ELR (cell line): ENCODE data around the gene STAB2.
A peak's percentile ranks its signal among the peaks of the same experiment; 100 is the strongest.
"Not testable (repeated sequence)": the region's sequence is repeated elsewhere in the genome, so short reads cannot be mapped to it uniquely, and the experiment has no call there.

Source experiments
- DNase-seq: peaks from one replicate; pipeline ENCODE4 v3.0.0-alpha.2; 2015; ENCODE audit warnings: low read depth

STAB2 gene

DNA sequence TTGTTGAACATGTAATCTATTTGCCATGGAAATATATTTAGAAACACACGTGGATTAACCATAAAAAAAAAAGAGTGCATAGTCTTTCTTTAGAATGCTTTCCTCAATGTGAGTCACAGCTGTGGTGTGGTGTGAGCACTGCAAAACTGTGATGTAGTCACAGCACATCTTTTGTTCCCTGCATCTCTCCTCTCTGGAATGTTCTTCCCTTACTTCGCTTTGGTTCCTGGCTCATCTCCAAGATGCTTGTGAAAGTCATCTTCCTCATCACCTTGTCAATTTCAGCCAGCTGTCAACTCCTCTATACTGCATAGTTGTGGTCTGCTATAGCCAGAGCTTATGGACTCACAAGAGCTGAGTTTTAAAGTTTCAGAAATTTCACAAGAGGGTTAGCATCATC lies 60.2 kb downstream of the STAB2 start:
- DNase-seq = peak; percentile 60

DNA sequence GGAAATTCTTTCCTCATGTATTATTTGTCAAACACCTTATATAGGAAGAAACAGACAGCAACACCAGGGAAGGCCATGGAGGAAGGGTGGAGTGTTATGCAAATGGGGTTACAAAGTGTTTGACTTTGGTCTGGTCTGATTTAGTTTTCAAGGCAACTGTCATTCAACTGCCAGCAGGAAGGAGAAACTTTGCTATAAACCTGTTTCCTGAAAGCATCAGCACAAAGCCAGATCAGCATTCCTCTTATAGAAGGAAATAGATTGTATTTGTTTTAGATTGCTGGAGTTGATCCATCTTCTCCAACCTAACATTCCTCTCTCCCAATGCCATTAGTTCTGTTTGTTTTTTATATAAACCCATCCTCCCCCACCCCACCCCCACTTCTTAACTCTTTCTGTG lies 65.7 kb downstream of the STAB2 start:
- DNase-seq = no peak

DNA sequence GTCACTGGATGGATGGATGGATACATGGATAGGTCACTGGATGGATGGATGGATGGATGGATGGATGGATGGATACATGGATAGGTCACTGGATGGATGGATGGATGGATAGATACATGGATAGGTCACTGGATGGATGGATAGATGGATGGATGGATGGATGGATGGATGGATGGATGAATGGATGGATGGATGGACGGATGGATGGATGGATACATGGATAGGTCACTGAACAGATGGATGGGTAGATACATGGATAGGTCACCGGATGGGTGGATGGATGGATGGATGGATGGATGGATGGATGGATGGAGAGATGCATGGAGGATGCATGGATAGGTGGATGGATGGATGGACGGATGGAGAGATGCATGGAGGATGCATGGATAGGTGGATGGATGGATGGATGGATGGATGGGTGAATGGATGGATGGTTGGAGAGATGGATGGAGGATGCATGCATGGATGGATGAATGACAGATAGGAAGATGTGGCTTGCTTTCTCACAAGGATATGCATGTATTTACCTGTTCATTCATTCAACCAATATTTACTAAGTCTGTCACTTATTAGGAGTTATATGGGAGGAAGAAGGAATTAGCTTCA lies 66.6 kb downstream of the STAB2 start:
- not testable (repeated sequence) for DNase-seq

DNA sequence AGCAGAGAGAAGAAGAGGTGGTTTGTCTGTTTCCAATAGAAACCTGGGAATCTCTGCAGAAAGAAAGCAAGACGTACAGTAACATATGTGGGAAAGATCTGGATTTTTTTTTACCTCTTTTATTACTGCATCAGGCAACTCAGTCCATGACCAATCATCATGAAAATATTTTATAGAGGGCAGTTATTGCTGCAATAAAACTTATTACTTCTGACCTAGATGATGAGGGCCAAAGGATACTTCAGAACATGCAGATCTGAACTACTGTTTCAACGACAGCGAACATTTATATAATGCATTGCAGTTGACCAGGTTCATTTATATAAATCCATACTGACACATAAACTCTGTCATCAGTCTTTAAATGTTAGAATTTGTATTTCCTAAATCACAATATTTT lies 67.7 kb downstream of the STAB2 start:
- DNase-seq = no peak

DNA sequence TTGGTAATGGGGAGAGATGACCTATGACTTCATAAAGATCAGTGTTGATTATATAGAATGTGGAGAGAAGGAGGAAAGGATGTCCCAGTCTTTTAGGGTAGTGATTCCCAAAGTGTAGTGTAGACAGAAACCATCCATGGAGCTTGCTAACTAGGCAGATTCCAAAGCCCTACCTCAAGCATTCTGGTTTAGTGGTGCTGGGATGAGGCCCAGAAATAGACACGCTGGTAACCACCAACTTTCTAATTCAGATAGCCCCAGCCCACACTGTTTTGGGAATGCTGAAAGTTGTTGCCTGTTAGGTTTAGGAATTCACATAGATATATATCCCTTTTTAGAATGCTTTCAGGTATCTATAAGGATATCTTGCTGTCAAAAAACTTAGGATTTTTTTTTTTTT lies 69.2 kb downstream of the STAB2 start:
- DNase-seq = no peak

DNA sequence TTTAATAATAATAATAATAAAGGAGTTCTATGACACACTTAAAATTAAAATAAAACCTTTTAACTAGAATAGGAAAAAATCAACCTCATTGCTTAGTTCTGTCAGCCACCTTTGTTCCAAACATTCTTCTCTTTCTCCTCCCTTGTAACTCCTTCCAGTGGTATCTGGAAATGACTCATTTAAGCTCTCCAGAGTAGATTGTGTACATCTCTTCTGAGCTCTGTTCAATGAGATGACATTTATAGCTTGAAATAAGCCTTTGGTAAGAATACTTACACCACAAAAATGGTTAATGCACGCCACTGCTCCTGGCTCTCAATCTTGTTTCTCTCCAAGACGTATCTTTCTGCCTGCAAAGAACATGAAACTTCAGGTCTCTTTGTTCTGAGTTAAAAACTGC lies 70.3 kb downstream of the STAB2 start:
- DNase-seq = peak; percentile 17

DNA sequence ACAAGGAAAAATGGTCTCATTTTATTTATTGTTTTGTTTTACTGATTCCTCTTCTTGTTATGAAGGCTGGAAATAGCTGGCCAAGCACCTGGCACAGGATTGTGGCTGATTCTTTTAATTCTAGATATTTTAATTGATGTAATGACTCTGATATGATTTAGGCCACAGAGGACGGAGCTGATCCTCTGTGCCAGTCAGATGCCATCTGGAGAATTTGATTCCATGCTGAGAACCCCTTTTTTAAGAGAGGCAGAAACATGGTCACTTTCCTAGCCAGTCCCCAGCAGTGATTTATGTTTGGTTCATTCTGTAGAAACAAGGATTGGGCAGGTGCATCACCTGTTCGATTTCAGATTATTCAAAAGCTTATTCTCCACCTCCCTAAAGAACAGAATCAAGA lies 77.6 kb downstream of the STAB2 start:
- DNase-seq = no peak

DNA sequence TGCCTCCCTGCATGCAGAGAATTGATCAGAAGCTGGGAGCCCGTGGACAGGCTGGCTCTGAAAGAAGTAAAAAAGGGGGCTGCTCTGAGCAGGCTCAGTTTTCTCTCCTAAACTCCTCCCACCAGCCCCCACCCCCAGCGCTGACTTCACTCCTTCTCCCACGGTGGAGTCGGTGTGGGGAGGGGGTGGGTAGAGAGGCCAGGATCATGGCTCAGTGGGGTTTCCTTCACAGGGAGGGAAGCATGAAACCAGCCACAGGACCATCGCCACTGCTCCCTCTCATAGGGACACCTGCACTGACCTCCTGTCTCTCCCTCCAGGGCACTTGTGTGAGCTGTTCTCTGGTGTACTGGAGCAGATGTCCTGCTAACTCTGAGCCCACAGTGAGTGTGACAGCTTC lies 78.9 kb downstream of the STAB2 start:
- DNase-seq = no peak

DNA sequence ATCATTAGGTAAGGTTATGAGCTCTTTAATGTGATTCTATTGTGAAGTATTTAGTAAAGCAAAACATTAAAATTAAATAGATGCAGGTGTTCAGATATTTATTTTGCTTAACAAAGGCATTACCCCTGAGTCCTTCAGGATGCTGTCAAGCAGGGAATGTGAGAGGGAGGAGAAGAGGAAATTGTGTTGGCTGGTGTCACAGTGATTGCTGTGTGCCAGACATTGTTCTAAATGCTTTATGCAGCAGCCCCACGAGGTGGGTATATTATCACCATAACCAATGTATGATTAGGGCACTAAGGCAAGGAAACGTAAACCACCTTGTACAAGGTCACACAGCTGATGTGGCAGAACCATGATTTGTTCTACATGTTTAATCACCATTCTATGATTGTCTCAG lies 80.1 kb downstream of the STAB2 start:
- DNase-seq = no peak

DNA sequence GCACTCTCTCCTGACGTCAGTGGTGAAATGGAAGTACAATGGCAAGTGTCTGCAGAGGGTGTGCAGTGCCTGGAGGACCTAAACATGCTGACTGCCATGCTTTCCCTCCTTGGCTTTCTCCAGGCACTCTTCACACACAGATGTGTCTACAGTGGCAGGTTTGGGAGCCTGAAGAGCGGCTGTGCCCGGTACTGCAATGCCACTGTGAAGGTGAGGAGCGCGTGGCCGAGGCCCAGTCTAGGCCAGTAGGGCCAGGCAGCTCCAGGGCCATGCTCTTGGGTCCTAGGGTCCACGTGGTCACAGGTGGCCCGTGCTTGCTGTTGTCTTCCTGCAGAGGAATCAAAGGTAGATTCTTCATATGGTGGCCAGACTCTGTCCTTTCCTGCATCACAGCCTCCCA lies 81.4 kb downstream of the STAB2 start:
- no peak for DNase-seq

DNA sequence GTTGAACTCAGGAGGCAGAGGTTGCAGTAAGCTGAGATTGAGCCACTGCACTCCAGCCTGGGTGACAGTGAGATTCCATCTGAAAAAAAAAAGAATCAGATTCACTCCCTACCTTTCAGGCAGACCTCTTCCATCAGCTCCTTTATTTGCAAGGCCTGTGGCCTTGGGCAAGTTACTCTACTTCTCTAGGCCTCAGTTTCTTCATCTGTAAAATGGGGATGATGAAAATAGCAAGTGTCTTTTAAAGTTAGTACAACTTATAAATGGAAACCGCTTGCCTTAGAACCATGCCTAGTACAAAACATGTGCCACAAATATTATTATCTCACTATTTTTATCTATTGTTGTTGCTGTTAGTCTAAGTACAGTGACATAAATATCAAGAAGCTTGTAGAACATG lies 84.3 kb downstream of the STAB2 start:
- no peak for DNase-seq

DNA sequence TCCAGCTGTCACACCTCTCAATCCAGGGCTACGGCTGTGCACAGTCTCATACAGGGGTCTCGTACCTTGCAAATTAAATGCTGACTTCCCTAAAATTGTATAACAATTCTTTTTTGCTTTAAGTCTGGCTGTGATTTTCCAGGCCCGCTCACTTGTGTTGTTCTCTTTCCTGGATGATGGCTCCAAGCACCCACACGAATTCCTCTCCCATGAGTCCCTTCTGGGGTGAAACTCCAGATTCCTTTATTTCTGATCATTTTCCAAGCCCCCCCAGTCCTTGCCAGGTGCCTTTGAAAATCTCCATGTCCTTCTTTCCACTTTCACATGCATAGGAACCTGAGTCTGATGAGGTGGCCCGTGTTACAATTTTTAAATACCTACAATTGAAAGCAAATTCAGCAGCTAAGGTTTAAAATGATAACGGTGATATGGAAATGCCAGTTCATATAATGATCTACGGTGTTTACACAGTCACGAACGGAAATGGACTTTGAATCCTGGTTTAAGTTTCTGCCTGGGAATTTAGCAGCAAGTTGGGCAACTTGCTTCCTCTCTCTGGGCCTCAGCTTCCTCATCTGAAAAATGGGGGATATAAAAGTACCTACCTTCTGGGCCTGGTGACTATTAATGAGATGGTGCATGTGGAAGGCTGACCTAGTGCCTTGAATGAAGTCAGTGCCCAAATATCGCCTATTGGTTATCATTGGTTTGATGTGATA lies 85.5 kb downstream of the STAB2 start:
- DNase-seq = no peak

DNA sequence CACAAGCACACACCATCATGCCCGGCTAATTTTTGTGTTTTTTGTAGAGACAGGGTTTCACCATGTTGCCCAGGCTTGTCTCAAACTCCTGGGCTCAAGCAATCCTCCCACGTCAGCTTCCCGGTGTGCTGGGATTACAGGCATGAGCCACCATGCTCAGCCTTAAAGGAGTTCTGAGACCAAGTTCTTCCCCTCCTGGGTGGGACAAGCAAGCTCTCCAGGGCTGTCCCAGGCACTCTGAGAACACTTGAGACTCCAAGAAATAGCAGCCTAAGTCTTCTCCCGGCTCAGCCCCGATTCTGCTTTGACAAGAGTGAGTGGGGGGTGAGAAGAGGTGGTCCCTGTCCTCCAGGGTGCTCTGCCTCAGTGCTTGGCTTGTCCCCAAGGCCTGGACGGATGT lies 86.4 kb downstream of the STAB2 start:
- no peak for DNase-seq

DNA sequence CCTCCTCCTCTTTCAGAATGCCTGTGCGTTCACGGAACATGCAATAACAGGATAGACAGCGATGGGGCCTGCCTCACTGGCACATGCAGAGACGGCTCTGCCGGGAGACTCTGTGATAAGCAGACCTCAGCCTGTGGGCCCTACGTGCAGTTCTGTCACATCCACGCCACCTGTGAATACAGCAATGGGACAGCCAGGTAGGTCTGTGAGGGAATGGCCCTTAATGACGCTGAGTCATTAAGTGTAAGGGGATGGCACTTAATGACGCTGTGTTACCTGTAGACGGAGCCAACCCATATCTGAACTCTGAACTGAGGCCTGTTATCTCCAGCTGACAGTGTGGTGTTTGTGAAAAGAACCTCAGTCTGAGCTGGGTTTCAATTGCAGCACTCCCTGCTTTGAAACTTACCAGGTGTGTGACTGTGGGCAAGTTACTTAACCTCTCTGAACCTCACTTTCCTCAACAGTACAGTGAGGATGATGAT lies 86.9 kb downstream of the STAB2 start:
- no peak for DNase-seq

DNA sequence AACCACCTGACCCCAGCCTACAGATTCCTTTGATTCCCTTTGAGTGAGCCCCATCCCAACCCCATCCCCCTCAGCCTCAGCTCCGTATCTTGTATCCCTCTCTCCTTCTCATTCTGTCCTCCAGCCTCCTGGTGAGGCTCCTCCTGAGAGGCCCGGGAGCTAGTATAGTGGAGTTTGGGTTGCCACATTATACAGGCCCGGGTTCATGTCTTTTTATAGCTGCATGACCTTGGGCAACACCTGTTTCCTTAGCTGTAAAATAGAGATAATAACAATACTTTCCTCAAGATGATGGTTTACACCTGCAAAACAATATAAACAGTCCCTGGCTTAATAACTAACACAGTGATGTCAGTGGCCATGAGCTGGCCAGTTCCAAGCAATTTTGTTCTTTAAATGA lies 89.8 kb downstream of the STAB2 start:
- no peak for DNase-seq

DNA sequence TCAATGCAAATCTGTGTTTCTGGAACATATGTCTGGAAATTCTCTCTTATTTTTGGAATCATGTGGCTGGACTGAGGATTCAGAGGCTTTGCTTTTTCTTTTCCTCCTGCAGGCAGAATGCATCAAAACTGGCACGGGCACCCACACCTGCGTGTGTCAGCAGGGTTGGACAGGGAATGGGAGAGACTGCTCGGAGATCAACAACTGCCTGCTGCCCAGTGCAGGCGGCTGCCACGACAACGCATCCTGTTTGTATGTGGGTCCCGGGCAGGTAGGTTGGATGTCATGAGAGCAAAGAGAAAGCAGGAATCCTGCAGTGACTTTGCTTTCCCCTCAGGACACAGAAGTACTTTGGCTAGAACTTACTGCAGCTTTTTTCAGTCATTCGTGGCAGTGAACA lies 90.3 kb downstream of the STAB2 start:
- no peak for DNase-seq

DNA sequence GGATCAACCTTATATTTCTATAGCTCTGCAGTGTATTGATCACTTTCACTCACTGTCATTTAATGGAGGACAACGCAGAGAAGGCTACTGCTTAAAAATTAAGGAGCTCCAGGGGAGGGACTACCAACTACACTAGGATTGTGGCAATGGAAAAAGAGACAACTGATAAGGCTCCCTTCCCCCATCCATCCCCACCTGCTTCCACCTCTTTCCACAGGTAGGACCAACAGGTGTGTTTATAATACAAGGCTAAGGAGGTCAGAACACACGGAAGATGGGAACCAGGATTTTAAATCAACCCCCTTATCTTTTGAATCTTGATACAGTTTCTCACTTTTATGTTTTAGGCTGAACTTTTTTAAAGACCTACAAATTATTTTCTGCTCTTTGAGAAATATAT lies 90.8 kb downstream of the STAB2 start:
- no peak for DNase-seq

DNA sequence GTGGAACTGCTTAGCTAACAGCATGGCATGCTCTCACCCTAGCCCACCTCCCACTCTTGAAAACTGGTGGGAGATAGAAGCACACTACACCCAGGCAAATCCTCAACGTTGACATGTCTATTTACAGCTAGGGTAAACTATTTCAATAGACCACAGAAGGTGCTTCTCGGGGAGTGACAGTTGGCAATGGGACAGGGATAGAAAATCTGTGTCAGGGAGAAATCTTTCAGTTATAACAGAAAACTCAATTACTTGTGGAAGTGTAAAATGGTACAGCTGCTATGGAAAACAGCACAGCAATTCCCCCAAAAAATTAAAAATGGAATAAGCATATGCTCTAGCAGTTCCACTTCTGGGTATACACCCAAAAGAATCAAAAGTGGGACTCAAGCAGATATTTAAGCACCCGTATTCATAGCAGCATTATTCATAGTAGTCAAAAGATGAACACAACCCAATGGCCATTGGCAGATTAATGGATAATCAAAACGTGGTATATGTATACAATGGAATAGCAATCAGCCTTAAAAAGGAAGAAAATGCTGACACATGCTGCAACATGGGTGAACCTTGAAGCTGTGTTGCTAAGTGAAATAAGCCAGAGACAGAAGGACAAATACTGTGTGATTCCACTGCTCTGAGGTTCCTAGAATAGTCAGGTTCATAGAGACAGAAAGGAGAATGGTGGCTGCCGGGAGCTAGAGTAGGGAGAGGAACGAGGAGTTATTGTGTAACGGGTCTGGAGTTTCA lies 92.5 kb downstream of the STAB2 start:
- DNase-seq = no peak

DNA sequence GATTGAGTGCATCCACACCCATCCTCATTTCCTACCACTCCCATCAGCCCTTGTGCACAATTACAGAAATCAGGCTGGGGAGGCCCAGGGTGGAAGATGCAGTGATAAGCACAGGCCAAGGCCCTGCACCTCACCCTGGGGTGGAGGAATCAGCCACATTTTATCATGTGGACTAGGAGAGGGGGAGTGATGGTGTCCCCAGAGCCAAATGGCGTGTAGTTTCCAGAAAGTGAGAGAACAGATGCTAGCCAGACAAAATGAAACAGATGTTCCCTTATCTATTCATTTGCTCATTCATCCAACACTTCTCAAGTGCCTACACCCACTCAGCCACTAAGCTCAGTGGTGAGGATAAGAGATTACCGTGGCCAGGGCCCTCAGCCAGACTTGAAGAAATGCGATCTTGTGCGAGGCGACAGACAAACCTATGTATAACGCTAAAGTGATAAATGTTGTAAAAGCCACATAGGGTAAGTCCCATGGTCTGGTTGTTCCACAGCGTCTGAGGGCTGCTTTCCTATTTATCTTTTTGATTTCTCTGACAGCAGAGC lies 93.6 kb downstream of the STAB2 start:
- no peak for DNase-seq

DNA sequence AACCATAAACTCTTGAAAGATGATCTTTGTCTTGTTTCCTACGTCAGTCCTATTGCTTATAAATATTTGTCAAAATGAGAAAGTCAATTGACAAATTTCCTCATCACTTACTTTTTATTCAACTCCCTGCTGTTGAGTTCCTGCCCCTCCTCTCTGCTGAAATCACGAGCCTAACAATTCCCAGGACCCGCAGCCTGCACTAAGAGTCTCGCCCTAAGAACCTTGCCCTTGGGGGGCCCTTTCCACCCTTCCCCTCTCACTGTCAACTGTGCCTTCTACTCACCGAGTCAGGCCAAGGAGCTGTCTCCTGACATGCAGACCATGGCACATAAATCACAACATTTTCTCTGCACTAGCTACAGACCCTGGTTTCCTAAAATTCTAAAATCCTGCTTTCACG lies 99.0 kb downstream of the STAB2 start:
- DNase-seq = no peak

DNA sequence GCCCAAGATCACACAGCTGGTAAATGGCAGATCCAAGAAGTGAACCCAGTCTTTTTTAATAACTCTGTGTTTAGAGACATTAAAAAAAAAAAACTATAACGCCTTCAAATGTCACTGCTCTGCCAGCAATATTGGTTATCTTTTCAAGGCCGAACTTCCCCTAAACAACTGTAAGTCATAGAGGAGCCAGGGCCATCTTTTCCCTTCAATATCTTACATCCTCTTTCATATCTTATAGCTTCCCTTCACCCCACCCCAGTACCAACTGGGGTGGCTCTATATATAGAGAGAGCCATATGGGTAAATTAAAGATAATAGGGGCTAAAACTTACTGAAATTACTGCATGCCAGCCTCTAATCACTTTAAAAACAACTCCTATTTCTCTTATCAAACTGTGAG lies 100.2 kb downstream of the STAB2 start:
- DNase-seq = no peak

DNA sequence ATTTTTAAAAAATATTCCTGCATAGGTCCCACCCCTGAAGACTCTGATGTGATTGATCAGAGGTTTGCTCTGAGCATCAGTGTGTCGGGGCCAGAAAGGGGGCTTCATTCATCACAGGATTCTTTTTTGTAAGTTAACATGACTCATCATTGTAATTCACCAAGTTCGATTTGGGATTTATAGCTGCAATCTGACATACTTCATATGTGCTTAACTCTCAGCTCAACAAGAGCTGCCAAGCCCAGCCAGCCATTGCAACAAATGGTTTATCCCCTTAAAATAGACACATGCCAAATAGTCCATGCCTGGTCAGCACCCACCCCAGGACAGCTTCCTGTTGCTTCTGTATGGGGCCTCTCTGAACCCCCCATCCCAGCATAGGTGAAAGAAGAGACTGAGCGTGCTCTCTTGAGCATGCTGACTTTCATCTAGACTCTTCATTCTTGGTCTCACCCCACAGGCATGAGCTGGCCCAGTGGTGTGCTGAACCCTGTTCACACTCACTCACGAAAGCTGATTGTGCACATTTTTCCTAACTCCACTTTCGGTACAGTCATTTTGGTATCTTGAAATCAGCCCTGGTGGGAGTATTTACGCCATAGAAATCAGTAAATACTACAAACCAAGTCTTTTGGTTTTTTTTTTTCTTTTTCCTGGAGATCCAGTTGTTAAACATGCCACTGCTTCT lies 101.4 kb downstream of the STAB2 start:
- DNase-seq = no peak
